Activated naive CD8-positive, alpha-beta T cell treated with anti-CD3 and anti-CD28 coated beads, Interleukin-2, amount 50 U/mL, for 16 hours (primary cell): Measurements from ENCODE around the gene TNP2.
A peak's percentile ranks its signal among the peaks of the same experiment; 100 is the strongest.

Experiments used
- DNase-seq: peaks from one replicate; pipeline ENCODE4 v3.0.0-alpha.2; 2020; ENCODE audit warnings: low read depth, low spot score

Gene TNP2

GRCh38 chr16:11277607-11278337 is 8.6 kb upstream of the TNP2 start:
- DNase-seq, result no peak

- DNase-seq, result no peak
These were observed 7.9 kb upstream of the TNP2 start for GRCh38 chr16:11276896-11277593.

- no peak for DNase-seq
These were observed 7.2 kb upstream of the TNP2 start, which contains the start of gene PRM2 for GRCh38 chr16:11276143-11276895. TSS of gene PRM2 (minus strand) at chr16:11276480. CDS start at chr16:11276370, 110 bp downstream.

DNA sequence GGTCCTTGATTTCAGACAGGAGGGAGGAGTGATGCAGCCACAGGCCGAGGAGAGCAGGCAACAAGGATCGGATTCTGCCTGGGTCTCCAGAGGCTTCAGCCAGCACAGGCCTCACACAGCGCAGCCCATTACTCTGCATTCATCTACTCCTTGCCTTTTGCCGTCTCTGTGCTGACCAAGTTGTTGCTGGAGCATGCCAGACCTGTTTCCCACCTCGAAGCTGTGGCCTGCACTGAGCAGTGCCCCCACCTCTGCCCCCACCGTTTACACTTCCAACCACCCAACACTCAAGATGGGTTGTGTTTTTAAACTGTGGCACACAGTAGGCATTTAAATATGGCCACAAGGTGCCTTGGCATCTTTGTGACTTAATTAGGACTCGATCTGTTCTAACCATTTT is 5.8 kb upstream of the TNP2 start:
- no peak for DNase-seq

- DNase-seq, result no peak
These were observed 4.7 kb upstream of the TNP2 start for GRCh38 chr16:11273721-11274324.

DNA sequence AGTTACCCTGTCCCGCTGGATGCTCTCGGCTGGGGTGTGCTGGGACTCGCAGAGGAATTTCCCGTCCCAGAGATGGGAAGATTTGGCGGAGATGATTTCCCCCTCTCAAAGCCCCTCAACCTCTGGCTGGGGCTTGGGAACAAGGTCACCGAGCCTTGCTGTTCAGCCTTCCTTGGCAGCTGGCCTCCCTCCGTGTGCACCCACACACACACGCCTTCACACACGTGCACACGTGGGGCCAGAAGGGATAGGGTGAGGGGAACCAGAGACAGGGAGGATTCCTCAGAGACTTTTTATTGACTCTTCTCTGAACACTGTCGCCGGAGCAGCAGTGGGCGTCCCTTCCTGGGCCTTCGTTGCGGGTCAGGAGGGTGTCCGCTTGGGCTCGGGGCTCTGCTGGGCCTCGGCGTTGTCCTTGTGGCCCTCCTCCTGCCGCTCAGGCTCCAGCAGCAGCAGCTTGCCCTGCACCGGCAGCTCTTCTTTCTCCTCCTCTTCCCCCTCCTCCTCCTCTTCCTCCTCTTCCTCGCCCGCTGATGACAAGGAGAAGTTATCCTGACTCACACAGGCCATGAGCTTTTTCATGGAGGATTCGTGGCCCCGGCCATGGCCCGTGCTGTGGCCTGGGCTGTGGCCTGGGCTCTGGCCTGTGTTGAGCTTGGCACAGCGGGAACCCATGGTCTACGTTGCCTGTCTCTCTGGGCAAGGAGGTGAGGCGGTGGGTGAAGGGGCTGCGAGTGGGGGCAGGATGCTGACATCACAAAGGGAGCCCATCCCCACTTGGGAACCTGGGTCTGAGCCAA is 4.0 kb upstream of the TNP2 start, which contains the start of gene PRM3:
PRM3 (minus strand) TSS at position 709 of the 800 bp plus-strand sequence; CDS start at position 675, 34 bp downstream.
- DNase-seq, result no peak

DNA sequence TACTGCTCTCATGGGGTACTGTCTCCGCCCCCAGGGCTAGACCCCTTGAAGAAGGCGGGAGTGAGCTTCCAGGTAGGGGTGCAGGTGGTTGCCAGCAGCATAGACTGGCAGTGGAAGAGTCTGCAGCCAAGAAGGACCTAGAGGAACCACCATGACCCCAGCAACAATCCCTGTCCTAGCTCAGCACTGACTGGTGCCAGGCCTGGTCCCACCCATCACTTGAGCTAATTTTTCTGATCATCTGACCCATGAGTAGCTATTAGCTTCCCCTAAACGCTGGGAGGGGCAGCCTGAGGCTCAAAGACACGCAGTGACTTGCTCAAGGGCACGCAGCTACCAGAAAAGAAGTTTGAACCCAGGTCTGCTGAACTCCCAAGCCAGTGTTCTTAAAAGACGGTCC is 3.4 kb upstream of the TNP2 start:
- DNase-seq, result no peak

DNA sequence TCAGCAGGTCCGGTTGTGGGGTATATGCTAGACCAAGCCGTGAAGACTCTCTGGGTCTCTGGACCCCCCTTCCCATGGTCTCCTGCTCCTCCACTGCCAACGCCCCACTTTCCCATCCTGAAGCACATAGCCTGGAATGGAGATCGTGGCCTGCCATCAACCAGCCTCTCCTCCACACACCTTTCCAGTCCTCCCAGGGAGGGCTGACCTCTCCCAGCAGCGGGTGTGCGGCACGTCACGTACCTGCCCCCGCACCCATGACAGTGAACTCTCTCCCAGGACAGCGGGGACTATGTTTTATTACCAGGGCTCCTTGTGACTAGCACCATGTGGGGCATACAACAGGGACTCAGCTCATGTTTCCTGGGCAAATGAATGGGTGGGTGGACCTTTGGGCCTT is 2.5 kb upstream of the TNP2 start:
- no peak for DNase-seq

GRCh38 chr16:11270602-11271162 is 1.6 kb upstream of the TNP2 start:
- DNase-seq, result no peak

DNA sequence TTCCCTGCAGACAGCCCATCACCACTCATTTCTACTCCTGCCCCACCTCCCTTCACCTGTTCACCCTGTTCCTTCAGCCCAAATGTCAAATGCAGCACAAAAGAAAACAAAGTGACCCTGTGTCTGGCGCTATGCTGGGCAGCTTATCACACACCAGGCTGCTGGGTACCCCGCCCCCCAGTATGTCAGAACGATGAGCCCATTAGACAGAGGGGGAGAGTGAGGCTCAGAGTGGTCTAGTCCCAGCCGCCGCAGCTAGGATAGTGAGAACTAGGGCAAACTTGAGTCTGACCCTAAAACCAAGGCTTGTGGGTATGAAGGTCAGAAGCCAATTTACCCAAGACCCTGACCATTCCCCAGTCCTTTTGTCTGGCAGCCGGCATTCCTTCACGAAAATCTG is 4.0 kb downstream of the TNP2 start:
- no peak for DNase-seq

- DNase-seq, result no peak
These were observed 4.8 kb downstream of the TNP2 start for GRCh38 chr16:11264155-11264832.

- DNase-seq, result peak; percentile 42
These were observed 5.4 kb downstream of the TNP2 start for GRCh38 chr16:11263737-11264136.

GRCh38 chr16:11262915-11263314 is 6.2 kb downstream of the TNP2 start:
- no peak for DNase-seq

DNA sequence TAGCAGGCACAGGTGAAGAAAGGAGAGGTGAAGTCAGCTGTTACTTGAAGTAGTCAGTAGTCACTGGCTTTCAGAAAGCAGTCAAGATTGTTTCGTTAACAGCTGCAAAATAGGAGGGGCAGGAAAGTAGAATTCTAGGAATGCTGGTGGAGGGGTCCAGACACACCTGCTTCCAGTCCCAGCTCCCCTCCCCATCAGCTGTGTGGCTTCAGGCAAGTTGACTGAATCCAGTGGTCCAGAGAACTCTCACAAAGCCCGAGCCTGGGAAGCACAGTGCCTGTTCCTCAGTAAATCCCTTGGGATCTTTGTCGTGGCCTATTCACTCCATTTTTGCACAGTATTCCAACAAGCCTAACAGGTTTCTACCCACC is 8.5 kb downstream of the TNP2 start:
- no peak for DNase-seq

DNA sequence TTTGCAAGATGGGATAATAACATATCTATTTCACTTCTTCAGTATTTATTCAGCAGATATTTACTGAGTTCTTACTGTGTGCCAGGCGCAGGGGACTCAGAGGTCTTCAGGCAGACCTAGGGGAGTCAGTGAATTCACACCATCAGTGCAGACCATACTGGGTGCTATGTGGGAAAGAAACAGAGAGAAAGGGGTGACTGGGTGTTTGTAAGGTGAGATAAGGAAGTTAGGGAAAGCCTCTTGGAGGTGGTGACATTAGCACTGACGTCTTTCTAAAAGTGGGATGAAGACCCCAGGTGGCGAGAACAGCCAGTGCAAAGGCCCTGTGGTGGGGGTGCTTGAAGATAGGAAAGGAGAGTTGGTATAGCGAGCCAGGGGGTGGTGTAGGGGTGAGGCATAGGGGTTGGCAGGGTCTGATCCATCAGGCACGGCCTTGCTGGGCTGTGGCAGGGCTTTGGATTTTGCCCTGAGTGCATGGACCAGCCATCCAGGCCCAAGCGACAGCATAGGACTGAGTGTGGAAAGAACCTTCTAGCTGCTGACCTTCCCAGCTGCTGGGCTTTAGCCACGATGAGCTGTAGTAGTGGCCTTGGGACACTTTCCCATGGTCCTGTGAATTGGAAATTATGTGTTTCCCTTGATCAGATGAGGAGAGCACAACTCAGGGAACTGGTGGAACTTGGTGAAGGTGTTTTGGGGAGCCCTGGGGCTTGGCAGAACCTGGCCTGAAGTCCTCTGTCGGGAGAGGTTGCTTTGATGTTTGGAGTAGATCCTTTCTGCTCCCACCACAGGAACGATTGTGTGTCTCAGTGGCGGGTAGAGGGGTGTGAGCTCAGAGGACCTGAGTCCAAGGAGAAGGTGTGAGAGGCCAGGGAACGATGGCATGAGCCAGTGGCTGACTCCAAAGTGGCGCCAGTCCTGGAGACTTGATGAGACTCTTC is 9.2 kb downstream of the TNP2 start:
- no peak for DNase-seq

GRCh38 chr16:11258553-11259492 is 10.3 kb downstream of the TNP2 start:
- DNase-seq, result no peak

DNA sequence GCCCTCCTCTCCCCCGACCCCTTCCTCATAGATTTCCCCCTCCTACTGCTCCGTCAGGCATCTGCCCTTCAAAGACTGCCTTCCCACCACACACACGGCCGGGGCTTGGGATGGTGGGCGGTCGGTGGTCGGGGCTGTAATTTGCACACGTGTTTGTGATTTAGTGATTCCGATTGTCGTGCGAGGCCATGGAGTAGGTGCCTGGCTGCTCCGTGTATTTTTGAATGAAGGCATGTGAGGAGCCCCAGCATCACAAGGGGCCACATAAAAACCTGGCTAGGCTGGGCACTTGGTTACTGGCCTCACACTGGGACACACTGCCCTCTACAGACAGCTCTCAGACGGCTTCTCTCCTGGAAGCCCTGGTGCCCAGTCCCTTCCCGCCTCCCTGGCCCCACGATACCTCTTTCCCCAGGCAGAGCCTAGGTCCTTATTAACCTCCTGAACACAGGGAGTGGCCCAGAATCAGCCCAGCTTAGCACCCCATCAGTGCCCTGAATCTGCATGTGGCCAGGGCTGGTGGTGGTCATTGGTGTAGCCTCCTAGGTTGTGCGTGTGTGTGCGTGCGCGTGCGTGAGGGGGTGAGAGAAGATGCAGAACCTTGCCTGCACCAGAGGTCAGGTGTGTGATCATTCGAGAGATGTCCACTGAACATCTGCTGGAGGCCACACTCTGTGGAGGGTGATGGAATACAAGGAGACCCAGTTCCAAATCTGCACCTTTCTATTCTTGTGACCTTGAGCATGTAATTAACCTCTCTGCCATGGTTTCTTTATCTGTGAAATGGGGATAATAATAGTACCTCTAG is 11.8 kb downstream of the TNP2 start:
- DNase-seq, result no peak
